Measurements from ENCODE around the gene SLIT1.

The SLIT1 gene

DNA sequence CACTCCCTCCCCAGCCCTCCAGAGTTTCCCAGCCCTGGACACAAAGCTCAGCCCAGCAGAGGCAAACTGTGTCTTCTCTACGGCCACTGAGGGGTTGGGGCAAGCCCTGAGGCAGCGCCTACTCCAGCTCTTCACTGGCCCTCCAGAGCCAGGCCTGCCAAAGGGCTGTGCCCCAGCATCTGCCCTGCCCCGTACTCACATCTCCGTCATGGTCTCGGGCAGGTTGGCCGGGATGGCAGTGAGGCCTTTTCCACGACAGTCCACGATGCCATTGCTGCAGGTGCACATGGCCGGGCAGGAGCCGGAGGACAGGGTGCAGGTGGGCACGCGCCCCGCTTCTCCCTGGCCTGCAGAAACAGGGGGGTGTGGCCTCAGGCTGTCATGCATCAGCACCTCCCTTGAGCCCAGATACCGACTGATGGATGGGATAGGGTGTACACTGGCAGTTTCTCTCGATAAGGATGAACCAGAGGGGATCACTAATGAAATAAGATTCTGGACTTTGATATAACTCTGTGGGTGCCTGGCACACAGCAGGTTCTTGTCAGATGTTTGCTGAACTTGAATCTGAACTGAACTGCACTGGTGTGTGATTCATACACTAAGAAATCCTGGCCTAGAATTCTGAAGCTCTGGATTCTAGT lies 125.2 kb downstream of the SLIT1 start:
- DNase-seq, result no peak

DNA sequence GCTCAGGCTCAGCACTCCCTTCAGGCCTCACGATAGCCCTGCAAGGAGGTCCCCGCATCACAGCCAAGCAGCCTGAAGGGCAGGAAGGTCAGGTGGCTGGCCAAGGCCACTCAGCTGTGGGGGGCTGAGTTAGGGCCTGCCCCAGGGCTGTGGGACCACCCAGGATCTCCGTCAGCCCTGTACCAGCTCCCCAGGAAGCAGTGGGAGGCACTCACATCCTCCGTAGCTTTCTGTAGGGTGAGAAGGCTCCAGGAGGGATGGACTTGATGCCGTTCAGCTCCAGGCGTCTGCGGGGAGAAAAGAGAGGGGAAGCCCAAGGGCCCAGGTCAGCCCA lies 125.9 kb downstream of the SLIT1 start:
- no peak for DNase-seq

DNA sequence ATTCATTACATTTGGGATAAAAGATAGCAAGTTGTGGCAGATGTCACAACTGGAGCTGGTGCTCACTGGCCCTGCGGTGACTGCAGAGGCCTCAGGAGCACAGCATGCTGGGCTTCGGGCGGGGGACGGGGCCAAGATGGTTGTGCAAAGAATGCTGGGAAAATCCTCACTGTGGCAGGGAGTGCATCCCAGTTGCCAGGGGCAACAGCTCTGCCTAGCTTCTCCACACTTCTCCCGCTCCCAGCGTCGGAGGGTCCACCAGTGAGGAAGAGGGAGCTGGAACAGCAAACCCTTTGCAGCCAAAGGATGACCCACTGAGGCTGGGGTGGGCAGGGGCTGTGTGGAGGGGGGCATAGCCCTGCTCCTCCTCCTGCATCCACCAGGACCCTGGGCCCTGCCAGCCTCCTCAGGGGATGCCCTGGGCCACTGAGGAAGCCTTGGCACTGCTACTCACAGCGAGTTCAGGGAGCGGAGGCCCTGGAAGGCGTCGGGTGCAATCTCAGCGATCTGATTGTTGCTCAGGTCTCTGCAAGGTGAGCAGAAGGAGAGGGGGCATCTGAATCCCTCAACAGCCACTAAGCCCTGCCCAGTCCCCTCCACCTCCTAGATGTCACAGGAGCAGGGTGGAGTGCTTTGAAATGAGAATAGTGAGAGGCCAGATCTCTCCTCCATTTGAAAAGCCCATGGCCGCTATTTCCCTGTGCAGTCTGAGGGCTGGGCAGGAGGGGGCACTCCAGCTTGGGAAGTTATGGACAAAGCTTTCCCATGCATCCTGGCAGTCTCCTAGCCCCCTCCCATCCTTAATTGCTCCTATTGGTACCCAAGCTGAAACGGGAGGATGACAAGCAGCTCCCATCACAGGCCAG lies 126.5 kb downstream of the SLIT1 start:
- DNase-seq, result no peak

DNA sequence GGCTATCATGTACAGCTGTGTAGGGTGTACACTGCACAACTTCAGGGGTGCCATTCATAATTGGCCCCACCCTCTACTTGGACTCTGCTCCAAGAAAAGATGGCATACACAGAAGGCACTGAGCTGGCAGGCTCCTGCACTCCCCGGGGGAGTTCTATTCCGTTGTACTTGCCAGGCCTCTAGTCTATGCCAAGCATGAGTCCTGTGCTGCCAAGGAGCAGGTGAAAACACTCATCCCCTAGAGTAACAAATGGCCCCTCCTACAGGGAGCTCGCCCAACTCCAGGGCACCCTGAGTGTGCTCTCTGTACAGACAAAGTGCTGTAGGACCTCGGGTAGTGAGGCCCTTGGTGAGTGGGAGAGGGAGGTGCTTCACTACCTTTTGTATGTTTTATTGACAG lies 127.2 kb downstream of the SLIT1 start:
- no peak for DNase-seq

DNA sequence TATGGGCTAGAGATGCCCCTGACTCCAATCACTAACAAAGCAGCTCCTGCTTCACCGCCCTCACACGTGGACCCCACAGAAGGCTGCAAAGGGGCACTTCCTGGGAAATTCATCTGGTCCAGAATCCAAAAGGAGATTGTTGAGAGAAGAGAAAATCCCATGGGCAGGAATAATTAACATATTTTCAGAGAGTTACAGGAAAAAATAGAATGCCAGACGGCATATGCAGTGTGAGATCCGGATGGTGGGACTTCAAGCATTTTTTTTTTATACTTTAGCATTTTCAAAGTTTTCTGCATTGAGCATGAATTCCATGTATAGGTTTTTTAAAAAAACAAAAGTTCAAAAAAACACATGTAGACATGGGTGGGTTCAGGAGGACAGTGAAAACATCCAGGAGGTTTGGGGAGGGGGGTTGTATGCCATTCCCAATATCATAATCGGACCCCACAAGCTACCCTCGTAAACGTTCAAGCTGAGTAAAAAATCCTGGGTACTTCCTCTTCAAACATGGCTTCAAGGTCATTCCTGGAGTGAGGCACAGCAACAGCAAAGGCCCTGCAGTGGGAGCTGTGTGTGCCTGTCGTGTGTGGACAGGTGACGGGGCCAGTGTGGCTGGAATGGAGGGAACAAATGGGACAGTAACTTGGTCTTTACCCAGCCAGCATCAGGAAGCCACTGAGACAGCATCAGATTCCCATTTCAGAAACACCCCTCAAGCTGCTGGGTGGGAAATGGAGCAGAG lies 128.1 kb downstream of the SLIT1 start:
- no peak for DNase-seq

DNA sequence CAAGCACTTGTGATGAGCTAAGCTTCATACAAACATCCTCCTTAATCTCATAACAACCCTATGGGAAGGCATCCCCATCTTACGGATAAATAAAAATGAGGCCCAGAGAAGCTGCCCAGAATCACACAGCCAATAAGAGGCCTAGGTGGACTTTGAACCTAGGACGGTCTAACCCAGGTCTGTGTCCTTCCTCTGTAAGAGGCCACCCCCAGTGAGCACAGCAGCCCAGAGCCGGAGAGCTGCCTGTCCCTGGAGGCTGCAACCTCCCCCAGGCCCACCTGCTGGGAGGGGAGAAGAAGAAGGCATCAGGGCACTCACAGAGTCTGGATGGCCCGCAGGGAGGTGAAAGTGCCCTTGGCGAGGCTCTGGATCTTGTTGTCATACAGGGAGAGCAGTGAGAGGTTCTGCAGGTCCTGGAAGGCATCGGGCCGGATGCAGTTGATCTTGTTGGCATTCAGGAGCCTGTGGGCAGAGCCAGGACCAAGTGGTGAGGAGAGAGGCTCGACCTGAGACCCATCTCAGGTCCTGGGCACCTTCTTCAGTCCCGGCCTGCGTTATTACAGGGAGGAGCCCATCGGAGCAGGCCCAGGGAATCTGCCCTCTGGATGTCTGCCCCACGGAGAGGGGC lies 129.6 kb downstream of the SLIT1 start:
- DNase-seq, result no peak

DNA sequence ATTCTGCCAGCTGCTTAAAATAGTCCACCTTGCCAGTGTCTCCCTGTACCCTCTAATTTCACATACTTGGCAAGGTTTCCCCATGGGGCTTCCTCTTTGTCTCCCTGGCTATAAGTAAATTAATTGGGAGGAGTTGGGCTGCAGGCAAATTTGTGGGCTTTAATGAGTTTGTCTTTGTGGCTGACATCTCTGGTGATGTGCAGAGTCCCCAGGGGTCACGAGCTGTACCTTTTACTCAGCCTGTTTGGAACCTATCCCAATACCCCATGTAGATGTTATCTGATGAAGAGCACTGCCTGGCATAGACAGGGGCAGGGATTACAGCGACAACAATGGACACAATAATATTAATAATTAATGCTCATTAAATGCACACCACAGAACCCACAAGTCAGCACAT lies 132.5 kb downstream of the SLIT1 start:
- no peak for DNase-seq

DNA sequence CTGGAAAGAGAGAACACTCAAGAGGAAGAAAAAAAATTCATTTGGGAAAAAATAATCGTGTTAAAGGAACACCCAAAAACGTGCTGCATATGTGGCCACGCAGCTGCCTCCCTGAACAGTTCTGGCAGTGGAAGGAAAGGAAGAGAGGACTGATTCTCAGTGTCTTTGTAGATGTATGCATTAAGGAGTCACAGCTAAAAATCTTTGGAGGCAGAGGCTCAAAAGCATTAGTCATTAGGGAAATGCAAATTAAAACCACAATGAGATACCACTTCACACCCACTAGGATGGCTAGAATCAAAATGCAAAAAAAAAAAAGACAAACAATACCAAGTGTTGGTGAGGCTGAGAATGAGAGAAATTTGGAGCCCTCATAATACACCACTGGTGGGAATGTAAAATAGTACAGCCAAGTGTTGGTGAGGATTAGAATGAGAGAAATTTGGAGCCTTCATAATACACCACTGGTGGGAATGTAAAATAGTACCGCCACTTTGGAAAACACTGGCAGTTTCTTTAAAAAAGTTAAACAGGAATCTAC lies 134.7 kb downstream of the SLIT1 start:
- DNase-seq, result no peak

DNA sequence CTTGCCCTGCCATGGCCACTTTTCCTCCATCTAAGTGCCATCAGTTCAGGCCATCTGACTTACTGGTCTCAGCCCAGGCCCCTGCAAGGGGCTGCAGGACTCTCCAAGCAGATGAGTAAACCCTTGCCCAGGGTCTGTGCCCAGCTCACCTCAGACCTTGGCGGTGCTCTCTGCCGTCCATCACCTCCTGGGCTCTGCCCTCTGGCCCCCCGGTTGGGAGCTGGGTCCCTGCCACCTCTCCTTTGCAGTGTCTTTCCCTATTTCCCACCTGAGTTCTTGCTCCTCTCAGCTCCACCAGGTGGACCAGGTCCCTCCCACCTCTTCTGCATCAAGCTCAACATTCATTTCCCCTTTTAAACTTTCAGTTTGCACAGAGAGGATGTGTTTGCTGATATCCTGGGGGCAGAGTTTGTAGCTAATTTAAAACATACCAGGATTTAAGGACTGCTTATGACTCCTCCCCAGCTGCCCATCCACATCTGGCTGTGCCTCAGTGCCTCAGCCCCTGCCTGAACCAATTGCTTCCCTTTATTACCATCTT lies 135.5 kb downstream of the SLIT1 start:
- no peak for DNase-seq

DNA sequence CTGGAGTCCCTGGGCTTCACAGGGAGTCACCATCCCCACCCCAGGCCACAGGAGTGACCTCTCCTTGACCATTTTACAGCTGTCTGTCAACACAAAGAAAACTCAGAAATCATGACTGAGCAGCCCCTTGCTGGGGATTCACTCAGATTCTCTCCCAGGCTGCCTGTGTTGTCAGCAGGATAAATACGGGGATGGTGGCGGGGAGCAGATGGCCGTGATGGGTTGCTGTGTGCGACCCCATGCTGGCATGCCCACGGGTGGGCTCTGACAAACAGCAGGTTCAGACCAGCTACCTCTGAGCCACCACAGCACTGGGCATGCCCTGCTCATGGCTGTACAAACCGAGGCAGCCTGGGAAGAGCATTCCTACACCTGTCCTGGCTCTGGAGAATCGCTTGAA lies 136.1 kb downstream of the SLIT1 start:
- no peak for DNase-seq

DNA sequence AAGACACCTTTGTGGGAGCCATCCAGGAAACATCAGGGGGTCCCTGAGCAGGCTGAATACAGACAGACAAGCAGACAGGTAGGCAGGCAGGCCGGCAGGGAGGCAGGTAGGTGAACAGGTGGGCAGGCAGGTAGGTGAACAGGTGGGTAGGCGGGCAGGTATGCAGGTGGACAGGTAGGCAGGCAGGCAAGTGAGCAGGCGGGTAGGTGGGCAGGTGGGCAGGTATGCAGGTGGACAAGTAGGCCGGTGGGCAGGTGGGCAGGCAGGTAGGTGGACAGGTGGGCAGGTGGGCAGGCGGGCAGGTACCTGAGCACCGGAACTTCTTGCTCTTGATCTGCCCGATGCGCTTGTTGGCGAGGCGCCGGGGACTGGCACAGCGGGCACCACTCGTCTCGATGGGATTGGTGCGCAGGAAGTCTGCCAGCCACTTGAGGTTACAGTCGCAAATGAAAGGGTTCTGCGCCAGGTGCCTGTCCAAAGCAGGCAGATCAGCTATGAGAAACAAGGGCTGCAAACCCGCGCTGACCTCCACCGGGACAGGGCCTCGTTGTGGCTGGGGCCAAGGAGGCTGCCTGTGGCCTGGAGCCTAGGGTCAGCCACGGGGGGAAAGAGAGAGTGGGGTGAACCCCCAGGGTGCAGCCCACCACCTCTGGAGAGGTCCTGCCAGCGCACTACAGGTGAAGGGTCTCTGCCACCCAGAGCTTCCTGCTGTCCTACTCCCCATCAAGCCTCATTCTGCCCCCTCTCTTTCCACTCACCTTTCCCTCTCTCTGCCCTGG lies 136.9 kb downstream of the SLIT1 start:
- DNase-seq, result no peak

DNA sequence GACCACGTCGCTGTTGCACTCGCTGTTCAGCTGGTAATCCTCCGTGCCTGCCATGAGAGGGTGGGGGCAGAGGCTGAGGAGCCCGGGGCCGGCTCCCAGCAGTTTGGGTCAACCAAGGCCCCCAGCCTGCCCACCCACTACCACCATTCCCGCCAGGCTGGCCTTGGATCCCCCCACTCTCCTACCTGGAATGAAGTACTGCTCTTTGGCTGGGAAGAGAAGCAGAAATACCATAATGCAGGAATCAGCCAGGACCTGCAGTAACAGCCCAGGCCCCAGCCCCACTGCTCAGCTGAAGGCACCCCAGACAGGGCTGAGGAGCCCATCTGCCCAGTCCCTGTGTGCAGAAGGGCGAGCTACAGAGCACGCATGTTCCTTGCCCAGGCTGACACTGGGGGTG lies 138.0 kb downstream of the SLIT1 start:
- DNase-seq, result no peak

DNA sequence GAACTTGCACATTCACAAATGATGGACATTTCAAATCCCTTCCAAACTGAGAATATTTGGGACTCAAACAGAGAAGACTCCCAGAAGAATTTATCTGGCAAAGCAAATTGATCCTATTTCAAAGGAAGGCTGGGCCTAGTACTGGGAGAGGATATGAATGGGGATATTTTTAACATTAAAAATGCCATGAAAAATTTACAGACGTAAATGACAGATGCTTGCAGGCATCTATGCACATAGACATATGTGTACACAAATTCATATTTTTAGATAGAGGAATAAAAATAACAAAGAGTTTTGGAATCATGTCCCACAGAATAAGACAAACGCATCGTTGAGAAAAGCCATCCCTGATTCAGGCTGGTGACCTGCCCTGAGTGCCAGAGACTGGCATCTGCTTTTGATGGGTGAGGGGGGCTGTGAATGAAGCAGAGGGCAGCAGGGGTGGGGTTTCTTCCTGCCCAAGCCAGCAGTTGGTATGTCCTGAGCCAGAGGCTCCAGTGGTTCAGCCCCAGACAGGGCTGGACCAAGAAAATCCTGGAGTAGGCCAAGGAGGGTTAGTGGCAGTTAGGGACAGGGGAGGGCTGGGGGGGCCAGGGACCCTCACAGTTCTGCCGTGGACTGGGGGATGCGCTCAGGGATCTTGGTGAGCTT lies 138.5 kb downstream of the SLIT1 start:
- no peak for DNase-seq

DNA sequence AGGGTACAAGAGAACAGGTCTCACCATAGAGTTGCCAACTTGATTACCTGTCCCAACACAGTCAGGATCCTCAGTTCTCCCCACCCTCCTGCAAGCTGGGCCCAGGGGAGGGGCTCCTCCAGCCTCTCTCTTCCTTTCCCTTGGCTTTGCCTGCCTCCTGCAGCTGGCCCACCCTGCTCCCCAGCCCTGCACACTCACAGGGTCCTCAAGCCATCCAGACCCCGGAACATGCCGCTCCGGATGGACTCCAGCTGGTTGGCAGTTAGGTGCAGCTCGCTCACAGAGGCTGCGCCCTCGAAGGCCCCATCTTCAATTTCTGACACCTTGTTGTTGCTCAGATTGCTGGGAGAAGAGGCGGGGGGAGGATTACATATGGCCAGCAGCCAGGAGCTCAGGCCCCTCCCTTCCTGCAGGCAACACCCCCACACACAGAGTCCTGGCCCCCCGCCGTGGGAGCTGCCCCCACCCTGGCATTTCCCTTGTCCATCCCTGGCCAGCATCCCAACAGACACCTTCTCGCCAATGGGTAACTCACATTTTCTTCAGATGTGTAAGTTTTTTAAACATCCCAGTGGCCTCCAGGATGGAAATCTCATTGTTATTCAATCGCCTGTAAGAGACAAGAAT lies 139.2 kb downstream of the SLIT1 start:
- DNase-seq, result no peak

DNA sequence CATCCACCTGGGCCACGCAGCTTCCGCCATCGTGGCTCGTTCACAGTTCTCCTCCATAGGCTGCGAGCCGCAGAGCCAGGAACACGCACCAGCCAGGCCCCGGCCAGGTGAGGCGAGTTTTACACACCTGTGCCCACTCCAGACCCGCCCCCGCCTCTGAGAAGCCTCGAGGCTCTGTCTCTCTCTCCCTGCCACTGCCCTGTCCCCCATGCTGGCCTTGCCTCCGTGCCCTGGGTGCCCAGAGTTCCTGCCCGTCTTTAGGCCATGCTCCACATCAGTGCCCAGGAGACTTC lies 142.2 kb downstream of the SLIT1 start:
- DNase-seq, result no peak

DNA sequence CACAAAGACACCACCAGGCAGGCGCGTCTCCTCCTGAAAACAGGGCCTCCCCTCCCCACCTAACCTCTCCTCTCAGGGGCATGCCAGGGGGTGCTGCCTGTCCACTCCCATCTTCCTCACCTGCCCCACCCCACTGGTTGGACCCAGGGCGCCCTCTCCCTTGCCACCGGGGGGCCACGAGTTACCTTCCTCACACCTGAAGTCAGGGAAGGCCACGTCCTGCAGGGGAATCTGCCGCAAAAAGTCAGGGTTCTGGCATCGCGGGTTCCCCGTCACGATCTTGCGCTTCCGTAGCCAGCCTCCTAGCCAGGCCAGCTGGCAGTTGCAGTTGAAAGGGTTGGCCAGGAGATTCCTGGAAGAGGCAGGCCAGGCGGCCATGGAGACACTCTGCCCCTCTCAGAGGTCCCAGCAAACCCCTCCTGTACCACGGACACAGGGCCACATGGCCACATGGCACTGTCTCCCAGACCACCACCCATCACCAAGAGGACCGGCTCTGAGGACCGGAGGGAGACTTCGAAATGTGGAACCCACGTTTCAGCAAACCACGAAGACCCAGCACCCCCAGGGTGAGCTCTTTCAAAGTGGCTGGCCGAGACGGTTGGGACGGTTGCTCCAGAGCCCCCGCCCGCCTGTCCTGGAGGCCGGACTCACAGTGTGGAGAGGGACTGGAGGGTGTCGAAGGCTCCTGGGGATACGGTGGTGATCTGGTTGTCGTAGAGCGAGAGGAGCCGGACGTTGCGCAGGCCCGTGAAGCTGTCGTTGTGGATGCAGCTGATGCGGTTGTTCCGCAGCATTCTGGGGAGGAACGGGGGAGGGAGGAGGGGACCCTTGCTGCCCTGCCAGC lies 142.8 kb downstream of the SLIT1 start:
- no peak for DNase-seq

DNA sequence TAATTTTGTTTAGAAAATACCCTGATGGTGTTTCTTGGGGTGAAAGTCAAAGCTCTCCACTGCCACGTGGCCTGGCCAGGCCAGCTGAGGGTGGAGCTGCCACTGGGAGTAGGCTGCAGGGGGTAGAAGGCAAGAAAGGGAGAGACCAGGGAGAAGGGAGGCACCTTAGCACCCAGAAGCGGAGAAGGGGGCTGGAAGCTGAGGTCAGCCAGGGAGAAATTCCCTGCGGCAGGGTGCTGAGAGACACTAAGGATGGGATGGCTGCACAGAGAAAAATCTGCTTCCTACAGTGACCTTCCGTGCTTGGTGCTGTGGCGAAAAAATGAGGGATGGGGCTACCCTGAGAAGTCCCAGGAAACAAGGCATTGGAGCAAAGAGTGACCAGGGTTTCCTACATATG lies 143.7 kb downstream of the SLIT1 start:
- no peak for DNase-seq

DNA sequence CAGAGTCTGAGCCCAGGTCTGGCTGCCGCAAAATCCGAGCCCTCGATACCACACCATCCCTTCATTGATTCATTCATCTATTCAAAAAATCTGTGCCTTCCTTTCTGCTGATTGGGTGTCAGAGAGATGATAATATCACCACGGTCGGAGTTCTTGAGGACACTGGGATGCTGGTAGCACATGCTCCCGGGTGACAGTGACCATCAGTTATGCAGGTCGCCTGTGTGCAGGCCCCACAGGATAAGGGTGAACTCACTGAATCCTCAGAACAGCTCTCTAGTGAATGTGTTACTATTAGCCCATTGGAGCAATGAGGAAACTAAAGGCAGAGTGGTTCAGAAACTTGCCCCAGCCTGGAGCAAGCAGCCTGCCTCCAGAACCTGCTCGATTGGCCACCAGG lies 145.1 kb downstream of the SLIT1 start:
- DNase-seq, result no peak

DNA sequence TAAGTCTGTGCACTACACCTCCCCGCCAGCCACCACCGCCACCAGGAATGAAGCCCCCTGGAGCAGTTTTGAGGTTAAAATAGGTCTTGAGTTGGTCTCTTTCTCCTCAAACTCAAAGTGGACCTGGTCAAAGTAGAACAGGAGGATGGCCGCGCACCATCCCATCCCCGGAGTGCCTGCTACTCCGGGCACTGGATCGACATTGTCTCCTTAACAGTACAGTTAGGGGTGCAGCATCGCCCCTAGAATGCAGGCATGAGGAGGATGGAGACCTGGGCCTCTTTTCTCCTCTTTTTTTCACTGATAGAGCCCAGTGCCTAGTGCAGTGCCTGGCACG lies 145.5 kb downstream of the SLIT1 start:
- no peak for DNase-seq

DNA sequence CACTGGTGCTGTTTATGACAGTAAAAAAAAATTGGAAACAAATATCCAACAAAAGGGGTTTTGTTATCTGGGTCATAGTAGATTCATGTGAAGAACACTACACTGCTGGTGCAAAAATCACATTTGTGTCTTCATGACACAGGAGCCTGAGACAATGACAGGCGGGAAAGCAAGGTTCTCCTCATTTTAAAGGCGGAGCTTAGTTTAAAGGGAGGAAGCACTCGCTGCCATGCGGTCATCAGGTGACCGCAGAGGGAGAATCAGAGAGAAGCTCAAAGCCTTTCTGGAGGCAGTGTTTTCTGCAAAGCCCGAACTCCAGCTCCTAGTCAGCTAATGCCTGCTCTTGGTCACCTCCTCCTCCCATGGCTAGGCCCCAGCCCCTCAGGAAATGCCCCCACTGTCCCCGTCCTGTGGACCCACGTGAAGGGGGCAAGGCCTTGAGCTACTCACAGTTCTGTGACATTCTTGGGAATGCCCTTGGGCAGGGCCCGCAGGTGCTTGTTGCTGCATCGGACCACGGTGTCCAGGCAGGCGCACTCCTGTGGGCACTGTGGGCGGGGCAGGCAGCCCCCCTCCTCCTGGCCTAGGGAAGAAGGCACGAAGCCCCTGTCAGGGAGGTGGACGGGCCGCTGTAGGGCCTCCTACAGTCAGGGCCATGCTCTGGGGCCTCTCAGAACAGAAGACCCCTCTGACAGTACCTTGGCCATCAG lies 146.1 kb downstream of the SLIT1 start:
- DNase-seq, result no peak
